ENCODE data around the gene MYO18A. TPM values are rescaled to one million over a fixed set of nuclear protein-coding genes. Genes with fewer than 3 reads are reported as not detected.

MYO18A gene
- total RNA-seq, 1 experiment from 2014 or later: 89.9 TPM

DNA sequence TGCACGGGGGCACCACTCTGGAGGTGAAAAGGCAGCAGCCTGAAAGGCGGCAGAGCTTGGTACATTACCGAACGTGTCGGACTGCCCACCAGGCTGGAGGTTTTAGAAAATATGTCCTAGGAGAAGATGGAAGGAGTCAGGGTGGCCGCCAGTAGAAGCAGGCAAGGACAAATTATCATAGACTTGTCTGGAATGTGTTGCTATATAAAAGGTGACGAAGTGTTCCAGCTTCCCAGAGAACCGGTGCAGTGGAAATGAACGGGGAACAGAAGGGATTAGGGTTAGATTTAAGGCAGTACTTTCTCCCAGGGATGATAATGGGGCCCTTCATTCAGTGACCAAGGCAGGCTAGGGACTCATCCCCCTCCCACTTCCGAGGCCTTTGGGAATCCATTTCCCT, 109.9 kb downstream of the MYO18A start:
- CTCF ChIA-PET: interaction anchor here (0.8 to 1.2 kb wide), 2 partner anchors 9 to 105 kb away, joined by 3 to 4 read pairs; no protein-coding TSS in a partner anchor
- H3K9me3 Mint-ChIP-seq (ENCODE audit: low read depth, unreplicated experiment): no peaks in the 10 kb centered on the region
- intact Hi-C loops (cut with micrococcal nuclease; ENCODE audit: unreplicated experiment): no loop called here
- peaks cover 27% of the 10 kb centered on the region for H3K36me3 Mint-ChIP-seq (ENCODE audit: insufficient read depth, unreplicated experiment)
- TF ChIP-seq, protein P1, sequence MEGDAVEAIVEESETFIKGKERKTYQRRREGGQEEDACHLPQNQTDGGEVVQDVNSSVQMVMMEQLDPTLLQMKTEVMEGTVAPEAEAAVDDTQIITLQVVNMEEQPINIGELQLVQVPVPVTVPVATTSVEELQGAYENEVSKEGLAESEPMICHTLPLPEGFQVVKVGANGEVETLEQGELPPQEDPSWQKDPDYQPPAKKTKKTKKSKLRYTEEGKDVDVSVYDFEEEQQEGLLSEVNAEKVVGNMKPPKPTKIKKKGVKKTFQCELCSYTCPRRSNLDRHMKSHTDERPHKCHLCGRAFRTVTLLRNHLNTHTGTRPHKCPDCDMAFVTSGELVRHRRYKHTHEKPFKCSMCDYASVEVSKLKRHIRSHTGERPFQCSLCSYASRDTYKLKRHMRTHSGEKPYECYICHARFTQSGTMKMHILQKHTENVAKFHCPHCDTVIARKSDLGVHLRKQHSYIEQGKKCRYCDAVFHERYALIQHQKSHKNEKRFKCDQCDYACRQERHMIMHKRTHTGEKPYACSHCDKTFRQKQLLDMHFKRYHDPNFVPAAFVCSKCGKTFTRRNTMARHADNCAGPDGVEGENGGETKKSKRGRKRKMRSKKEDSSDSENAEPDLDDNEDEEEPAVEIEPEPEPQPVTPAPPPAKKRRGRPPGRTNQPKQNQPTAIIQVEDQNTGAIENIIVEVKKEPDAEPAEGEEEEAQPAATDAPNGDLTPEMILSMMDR (IDR thresholded peaks at IDR 0.05; ENCODE audit: unreplicated experiment): no peak
- no TSS peak for BruUV-seq (replicated peaks)
- H3K4me3 Mint-ChIP-seq (ENCODE audit: low read depth, unreplicated experiment): no peak overlapping the region
- H3K27ac Mint-ChIP-seq (ENCODE audit: unreplicated experiment): no peak overlapping the region
- no peak for DNase-seq
- H3K4me1 Mint-ChIP-seq (ENCODE audit: low read depth, unreplicated experiment): no peaks in the 10 kb centered on the region
- peaks cover 10% of the 10 kb centered on the region for H3K27me3 Mint-ChIP-seq (ENCODE audit: unreplicated experiment)

DNA sequence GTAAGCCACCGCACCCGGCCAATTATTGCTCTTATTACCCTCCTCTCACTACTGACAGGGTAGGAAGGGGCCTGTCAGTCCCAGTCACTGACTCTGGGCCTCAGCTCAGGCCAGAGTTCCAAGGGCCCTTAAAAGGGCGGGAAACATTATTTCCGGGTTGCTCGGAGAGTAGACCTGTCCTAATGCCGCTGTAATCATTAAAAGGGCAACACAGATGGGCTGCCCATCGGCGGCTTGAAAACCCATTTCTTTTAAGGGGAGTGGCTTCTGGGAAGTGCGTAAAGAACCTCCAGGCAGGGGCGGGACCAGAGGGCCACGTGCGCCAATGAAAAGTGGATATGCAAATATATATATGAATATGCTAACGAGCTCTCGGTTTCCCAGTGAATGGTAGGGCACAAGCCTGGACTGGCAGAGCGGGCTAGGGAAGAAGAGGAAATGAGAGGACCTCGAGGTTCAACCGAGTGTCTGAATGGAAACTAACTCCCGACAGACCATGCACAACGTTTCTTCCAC, 110.6 kb downstream of the MYO18A start:
- H3K27me3 Mint-ChIP-seq (ENCODE audit: unreplicated experiment): peaks cover 10% of the 10 kb centered on the region
- TF ChIP-seq, protein P1 (IDR thresholded peaks at IDR 0.05; ENCODE audit: unreplicated experiment): no peak
- DNase-seq: no peak
- intact Hi-C loops (cut with micrococcal nuclease; ENCODE audit: unreplicated experiment): no loop called here
- H3K36me3 Mint-ChIP-seq (ENCODE audit: insufficient read depth, unreplicated experiment): peaks cover 27% of the 10 kb centered on the region
- H3K9me3 Mint-ChIP-seq (ENCODE audit: low read depth, unreplicated experiment): no peaks in the 10 kb centered on the region
- no peak overlapping the region for H3K4me3 Mint-ChIP-seq (ENCODE audit: low read depth, unreplicated experiment)
- CTCF ChIA-PET: interaction anchor here (0.8 to 1.2 kb wide), 3 partner anchors 9 to 104 kb away, joined by 3 to 4 read pairs (median 4); no protein-coding TSS in a partner anchor
- H3K4me1 Mint-ChIP-seq (ENCODE audit: low read depth, unreplicated experiment): no peaks in the 10 kb centered on the region
- BruUV-seq (replicated peaks): no TSS peak
- no peak overlapping the region for H3K27ac Mint-ChIP-seq (ENCODE audit: unreplicated experiment)

DNA sequence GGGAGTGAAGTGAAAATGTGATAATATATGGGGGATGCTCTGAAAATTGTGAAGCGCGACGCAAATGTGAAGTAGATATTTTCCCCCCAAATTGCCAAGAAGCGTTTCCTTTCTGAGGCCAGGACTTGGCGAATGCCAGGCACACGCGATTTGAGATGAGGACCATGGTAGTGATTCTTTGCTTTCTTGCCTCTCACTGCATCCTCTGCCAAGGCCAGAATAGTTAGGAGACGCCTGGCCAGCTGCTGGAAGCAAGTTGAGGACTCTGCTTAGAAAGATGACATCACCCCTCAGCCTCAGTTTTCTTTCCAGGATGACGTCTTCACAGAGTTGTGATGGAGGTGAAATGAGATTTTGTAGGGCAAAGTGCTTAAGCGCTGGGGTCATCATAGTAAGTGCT, 111.4 kb downstream of the MYO18A start:
- peaks cover 20% of the 10 kb centered on the region for H3K36me3 Mint-ChIP-seq (ENCODE audit: insufficient read depth, unreplicated experiment)
- no peak overlapping the region for H3K27ac Mint-ChIP-seq (ENCODE audit: unreplicated experiment)
- intact Hi-C loops (cut with micrococcal nuclease; ENCODE audit: unreplicated experiment): no loop called here
- CTCF ChIA-PET: interaction anchor here (0.7 to 0.9 kb wide), 2 partner anchors 14 to 490 kb away, joined by 4 to 5 read pairs; no protein-coding TSS in a partner anchor
- TF ChIP-seq, protein P1 (IDR thresholded peaks at IDR 0.05; ENCODE audit: unreplicated experiment): no peak
- H3K4me1 Mint-ChIP-seq (ENCODE audit: low read depth, unreplicated experiment): no peaks in the 10 kb centered on the region
- BruUV-seq (replicated peaks): no TSS peak
- no peaks in the 10 kb centered on the region for H3K9me3 Mint-ChIP-seq (ENCODE audit: low read depth, unreplicated experiment)
- peaks cover 10% of the 10 kb centered on the region for H3K27me3 Mint-ChIP-seq (ENCODE audit: unreplicated experiment)
- H3K4me3 Mint-ChIP-seq (ENCODE audit: low read depth, unreplicated experiment): no peak overlapping the region
- no peak for DNase-seq

DNA sequence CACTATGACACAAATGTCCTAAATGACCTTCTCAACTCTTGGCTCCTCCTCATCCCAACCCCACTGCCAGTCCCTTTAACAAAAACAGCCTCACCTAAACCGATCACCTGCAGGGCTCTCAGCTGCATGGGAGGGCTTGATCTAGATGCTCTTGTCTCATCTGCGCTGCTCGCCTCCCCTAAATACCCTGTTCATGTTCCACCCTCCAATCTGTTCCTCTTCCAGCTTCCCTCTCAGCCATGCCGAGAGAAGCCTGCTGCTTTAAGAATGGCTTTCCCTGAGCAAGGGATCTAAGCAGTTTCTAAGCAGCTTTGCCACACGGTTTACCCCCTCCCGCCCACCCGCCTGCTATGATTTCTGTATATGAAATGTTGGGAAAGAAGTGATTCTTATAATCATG, 113.6 kb downstream of the MYO18A start:
- H3K4me3 Mint-ChIP-seq (ENCODE audit: low read depth, unreplicated experiment): no peak overlapping the region
- TF ChIP-seq, protein P1 (IDR thresholded peaks at IDR 0.05; ENCODE audit: unreplicated experiment): no peak
- peaks cover 10% of the 10 kb centered on the region for H3K27me3 Mint-ChIP-seq (ENCODE audit: unreplicated experiment)
- CTCF ChIA-PET: no interaction called here
- no peak overlapping the region for H3K27ac Mint-ChIP-seq (ENCODE audit: unreplicated experiment)
- DNase-seq: no peak
- H3K36me3 Mint-ChIP-seq (ENCODE audit: insufficient read depth, unreplicated experiment): peaks cover 15% of the 10 kb centered on the region
- no peaks in the 10 kb centered on the region for H3K9me3 Mint-ChIP-seq (ENCODE audit: low read depth, unreplicated experiment)
- no TSS peak for BruUV-seq (replicated peaks)
- H3K4me1 Mint-ChIP-seq (ENCODE audit: low read depth, unreplicated experiment): no peaks in the 10 kb centered on the region
- intact Hi-C loops (cut with micrococcal nuclease; ENCODE audit: unreplicated experiment): no loop called here

Data from Calu3 (cell line).